SU-DHL-6 (cell line): ENCODE measurements around the gene CTPS2.

Experiments
- H2AFZ ChIP-seq: fragments of 200-600 bp; sonication (generic); 2 replicates; pipeline ENCODE4 v1.6.1; 2014; ENCODE audit warnings: low read depth, mild to moderate bottlenecking, moderate library complexity, mixed read lengths, antibody characterized with exemption, low read length; ENCODE audit not compliant: severe bottlenecking
- H3F3A ChIP-seq: fragments of 200-600 bp; shearing (Covaris generic); 2 replicates; pipeline ENCODE4 v1.6.0; 2016; ENCODE audit warnings: antibody characterized with exemption, mild to moderate bottlenecking; ENCODE audit not compliant: insufficient read depth
- H3K27ac ChIP-seq: fragments of 200-600 bp; sonication (generic); 2 replicates; pipeline ENCODE4 v1.5.1; 2016; ENCODE audit warnings: low read depth, mild to moderate bottlenecking, low read length, moderate library complexity, mixed read lengths
- H3K27me3 ChIP-seq: fragments of 200-600 bp; sonication (generic), shearing (Covaris generic); 2 replicates; pipeline ENCODE4 v1.6.0; 2014; ENCODE audit warnings: mild to moderate bottlenecking, low read length
- H3K36me3 ChIP-seq: fragments of 200-600 bp; sonication (generic); 2 replicates; pipeline ENCODE4 v1.6.1; 2014; ENCODE audit warnings: mild to moderate bottlenecking, low read length, mixed read lengths
- H3K4me2 ChIP-seq: fragments of 300-600, 200-600 bp; shearing (Covaris generic), sonication (generic); 2 replicates; pipeline ENCODE4 v1.6.0; 2014; ENCODE audit warnings: low read length, low read depth, mild to moderate bottlenecking; ENCODE audit not compliant: poor library complexity, severe bottlenecking
- H3K4me3 ChIP-seq: fragments of 200-600 bp; sonication (generic); 2 replicates; pipeline ENCODE4 v1.5.1; 2014; ENCODE audit warnings: antibody characterized with exemption, low read length, mild to moderate bottlenecking, mixed read lengths; ENCODE audit not compliant: insufficient read depth, poor library complexity, severe bottlenecking
- H3K79me2 ChIP-seq: fragments of 200-600 bp; sonication (generic); 2 replicates; pipeline ENCODE4 v1.6.1; 2014; ENCODE audit warnings: mild to moderate bottlenecking, low read length, moderate library complexity; ENCODE audit not compliant: insufficient read depth
- H3K9ac ChIP-seq: fragments of 200-600 bp; sonication (generic); 2 replicates; pipeline ENCODE4 v1.7.0; 2014; ENCODE audit warnings: mild to moderate bottlenecking, low read length
- H3K9me2 ChIP-seq: fragments of 200-600 bp; sonication (generic); replicated peaks from 2 replicates; pipeline ENCODE4 v1.6.1; 2014; ENCODE audit warnings: low read length; ENCODE audit not compliant: insufficient read depth
- H3K9me3 ChIP-seq: fragments of 200-600 bp; sonication (generic); 2 replicates; pipeline ENCODE4 v1.6.1; 2014; ENCODE audit warnings: low read length, mixed read lengths; ENCODE audit not compliant: insufficient read depth
- H4K20me1 ChIP-seq: fragments of 200-600 bp; sonication (generic); 2 replicates; pipeline ENCODE4 v1.6.1; 2014; ENCODE audit warnings: low read depth, mild to moderate bottlenecking, antibody characterized with exemption, low read length, moderate library complexity, mixed read lengths
- CTCF ChIP-seq: fragments of 200-600 bp; sonication (generic); IDR thresholded peaks from one replicate; pipeline ENCODE4 v1.5.1; 2017; ENCODE audit warnings: antibody characterized with exemption, mild to moderate bottlenecking, low read length, moderate library complexity; ENCODE audit not compliant: insufficient read depth, poor library complexity, severe bottlenecking
- EZH2phosphoT487 ChIP-seq: fragments of 200-600 bp; sonication (generic), shearing (Covaris generic); conservative IDR thresholded peaks from 2 replicates; pipeline ENCODE4 v1.6.1; 2018; ENCODE audit warnings: mild to moderate bottlenecking, antibody characterized with exemption, low read length, moderate library complexity, mixed read lengths

The CTPS2 gene

GRCh38 chrX:16654093-16654492, 58.4 kb downstream of the CTPS2 start:
- H4K20me1 ChIP-seq = no peaks in the 10 kb centered on the region
- no peaks in the 10 kb centered on the region for H3K36me3 ChIP-seq
- no peak overlapping the region for H2AFZ ChIP-seq
- no peaks in the 10 kb centered on the region for H3F3A ChIP-seq
- no peaks in the 10 kb centered on the region for H3K79me2 ChIP-seq
- no peaks in the 10 kb centered on the region for H3K9me3 ChIP-seq
- H3K4me2 ChIP-seq = no peak overlapping the region
- no peaks in the 10 kb centered on the region for H3K9me2 ChIP-seq
- TF ChIP-seq EZH2phosphoT487 = no peak
- TF ChIP-seq CTCF = no peak
- H3K27ac ChIP-seq = no peak overlapping the region
- no peak overlapping the region for H3K9ac ChIP-seq
- no peak overlapping the region for H3K4me3 ChIP-seq
- no peaks in the 10 kb centered on the region for H3K27me3 ChIP-seq

- Histone ChIP-seq H3K4me2 (no peak overlapping the region), H3K9me2 (no peaks in the 10 kb centered on the region), H3K4me3 (no peak overlapping the region), H2AFZ (no peak overlapping the region), H3K27me3 (no peaks in the 10 kb centered on the region), H3K79me2 (no peaks in the 10 kb centered on the region), H4K20me1 (no peaks in the 10 kb centered on the region), H3F3A (no peaks in the 10 kb centered on the region), H3K9ac (no peak overlapping the region), H3K36me3 (no peaks in the 10 kb centered on the region), H3K9me3 (no peaks in the 10 kb centered on the region), H3K27ac (no peak overlapping the region)
- TF ChIP-seq EZH2phosphoT487 (no peak), CTCF (no peak)
These were observed 59.0 kb downstream of the CTPS2 start for GRCh38 chrX:16653424-16653823.

GRCh38 chrX:16651391-16652024, 61.0 kb downstream of the CTPS2 start:
- TF ChIP-seq CTCF (no peak), EZH2phosphoT487 (no peak)
- no peaks in the 10 kb centered on the region for H3K36me3 ChIP-seq
- H3K4me3 ChIP-seq = no peak overlapping the region
- H4K20me1 ChIP-seq = no peaks in the 10 kb centered on the region
- H3K27ac ChIP-seq = no peak overlapping the region
- H2AFZ ChIP-seq = no peak overlapping the region
- H3K4me2 ChIP-seq = no peak overlapping the region
- no peaks in the 10 kb centered on the region for H3K79me2 ChIP-seq
- H3F3A ChIP-seq = no peaks in the 10 kb centered on the region
- H3K9ac ChIP-seq = no peak overlapping the region
- no peaks in the 10 kb centered on the region for H3K27me3 ChIP-seq
- H3K9me2 ChIP-seq = no peaks in the 10 kb centered on the region
- H3K9me3 ChIP-seq = no peaks in the 10 kb centered on the region
